Measurements from ENCODE around the gene MCTP1.

- no peak for TF ChIP-seq EZH2phosphoT487 (IDR thresholded peaks at IDR 0.05; ENCODE audit: borderline replicate concordance, low read length)
- no peak for TF ChIP-seq CTCF (IDR thresholded peaks at IDR 0.05; ENCODE audit: low read depth, low read length, poor library complexity, severe bottlenecking)
Observed at GRCh38 chr5:95022967-95023695, 261.8 kb downstream of the MCTP1 start.
